ENCODE data around the gene CCL21.

GRCh38 chr9:34691936-34692315, 18.0 kb downstream of the CCL21 start:
- TF ChIP-seq, protein P1, sequence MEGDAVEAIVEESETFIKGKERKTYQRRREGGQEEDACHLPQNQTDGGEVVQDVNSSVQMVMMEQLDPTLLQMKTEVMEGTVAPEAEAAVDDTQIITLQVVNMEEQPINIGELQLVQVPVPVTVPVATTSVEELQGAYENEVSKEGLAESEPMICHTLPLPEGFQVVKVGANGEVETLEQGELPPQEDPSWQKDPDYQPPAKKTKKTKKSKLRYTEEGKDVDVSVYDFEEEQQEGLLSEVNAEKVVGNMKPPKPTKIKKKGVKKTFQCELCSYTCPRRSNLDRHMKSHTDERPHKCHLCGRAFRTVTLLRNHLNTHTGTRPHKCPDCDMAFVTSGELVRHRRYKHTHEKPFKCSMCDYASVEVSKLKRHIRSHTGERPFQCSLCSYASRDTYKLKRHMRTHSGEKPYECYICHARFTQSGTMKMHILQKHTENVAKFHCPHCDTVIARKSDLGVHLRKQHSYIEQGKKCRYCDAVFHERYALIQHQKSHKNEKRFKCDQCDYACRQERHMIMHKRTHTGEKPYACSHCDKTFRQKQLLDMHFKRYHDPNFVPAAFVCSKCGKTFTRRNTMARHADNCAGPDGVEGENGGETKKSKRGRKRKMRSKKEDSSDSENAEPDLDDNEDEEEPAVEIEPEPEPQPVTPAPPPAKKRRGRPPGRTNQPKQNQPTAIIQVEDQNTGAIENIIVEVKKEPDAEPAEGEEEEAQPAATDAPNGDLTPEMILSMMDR (IDR thresholded peaks at IDR 0.05): no peak
- TF ChIP-seq EZH2 (IDR thresholded peaks at IDR 0.05; ENCODE audit: borderline replicate concordance, insufficient read depth, low read depth, low read length, poor library complexity, severe bottlenecking): no peak
